Measurements from ENCODE around the gene MYBL2.

DNA sequence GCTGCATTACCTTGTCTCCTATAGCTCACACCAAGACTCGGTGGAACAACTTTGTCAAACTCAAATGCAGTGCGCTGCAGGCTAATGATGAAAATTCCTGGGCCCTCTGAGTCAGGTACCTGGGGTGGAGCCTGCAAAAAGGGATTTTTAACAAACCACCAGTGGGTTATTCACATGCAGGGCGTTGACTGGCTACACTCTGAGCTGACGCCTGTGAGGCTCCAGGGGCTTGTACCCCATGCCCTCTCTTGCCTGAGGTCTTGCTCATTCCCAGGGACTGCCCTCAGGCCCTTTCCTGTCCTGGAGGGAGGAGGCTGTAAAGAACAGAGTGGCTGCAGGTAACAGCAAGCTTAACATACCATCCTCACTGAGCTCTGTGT is 50.7 kb downstream of the MYBL2 start:
- TF ChIP-seq, protein P1, sequence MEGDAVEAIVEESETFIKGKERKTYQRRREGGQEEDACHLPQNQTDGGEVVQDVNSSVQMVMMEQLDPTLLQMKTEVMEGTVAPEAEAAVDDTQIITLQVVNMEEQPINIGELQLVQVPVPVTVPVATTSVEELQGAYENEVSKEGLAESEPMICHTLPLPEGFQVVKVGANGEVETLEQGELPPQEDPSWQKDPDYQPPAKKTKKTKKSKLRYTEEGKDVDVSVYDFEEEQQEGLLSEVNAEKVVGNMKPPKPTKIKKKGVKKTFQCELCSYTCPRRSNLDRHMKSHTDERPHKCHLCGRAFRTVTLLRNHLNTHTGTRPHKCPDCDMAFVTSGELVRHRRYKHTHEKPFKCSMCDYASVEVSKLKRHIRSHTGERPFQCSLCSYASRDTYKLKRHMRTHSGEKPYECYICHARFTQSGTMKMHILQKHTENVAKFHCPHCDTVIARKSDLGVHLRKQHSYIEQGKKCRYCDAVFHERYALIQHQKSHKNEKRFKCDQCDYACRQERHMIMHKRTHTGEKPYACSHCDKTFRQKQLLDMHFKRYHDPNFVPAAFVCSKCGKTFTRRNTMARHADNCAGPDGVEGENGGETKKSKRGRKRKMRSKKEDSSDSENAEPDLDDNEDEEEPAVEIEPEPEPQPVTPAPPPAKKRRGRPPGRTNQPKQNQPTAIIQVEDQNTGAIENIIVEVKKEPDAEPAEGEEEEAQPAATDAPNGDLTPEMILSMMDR (IDR thresholded peaks at IDR 0.05; ENCODE audit: extremely low read depth in 1 of 2, insufficient read depth in 1 of 2, low read depth in 1 of 2, low read length in 2 of 2): no peak
- TF ChIP-seq POLR2A (IDR thresholded peaks at IDR 0.05; ENCODE audit: low read depth, low read length) (no peak), MYC (IDR thresholded peaks at IDR 0.05; ENCODE audit: low read depth, low read length) (no peak), POLR2AphosphoS5 (IDR thresholded peaks at IDR 0.05; ENCODE audit: insufficient read depth, low read depth, low read length) (no peak), FOS (IDR thresholded peaks at IDR 0.05; ENCODE audit: borderline replicate concordance, insufficient read depth, low read length) (no peak), EZH2 (IDR thresholded peaks at IDR 0.05; ENCODE audit: borderline replicate concordance, low read depth, low read length, severe bottlenecking) (no peak), JUN (IDR thresholded peaks at IDR 0.05; ENCODE audit: borderline replicate concordance, insufficient read depth, insufficient read length, low read depth) (no peak)
- TF ChIP-seq, protein P2, sequence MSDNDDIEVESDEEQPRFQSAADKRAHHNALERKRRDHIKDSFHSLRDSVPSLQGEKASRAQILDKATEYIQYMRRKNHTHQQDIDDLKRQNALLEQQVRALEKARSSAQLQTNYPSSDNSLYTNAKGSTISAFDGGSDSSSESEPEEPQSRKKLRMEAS (IDR thresholded peaks at IDR 0.05; ENCODE audit: insufficient read depth, insufficient read length): no peak
